ENCODE data around the gene BCL2A1. TPM values are rescaled to one million over a fixed set of nuclear protein-coding genes. Genes with fewer than 3 reads are reported as not detected.

Gene BCL2A1
- total RNA-seq, 1 experiment from 2014 or later, result not detected

DNA sequence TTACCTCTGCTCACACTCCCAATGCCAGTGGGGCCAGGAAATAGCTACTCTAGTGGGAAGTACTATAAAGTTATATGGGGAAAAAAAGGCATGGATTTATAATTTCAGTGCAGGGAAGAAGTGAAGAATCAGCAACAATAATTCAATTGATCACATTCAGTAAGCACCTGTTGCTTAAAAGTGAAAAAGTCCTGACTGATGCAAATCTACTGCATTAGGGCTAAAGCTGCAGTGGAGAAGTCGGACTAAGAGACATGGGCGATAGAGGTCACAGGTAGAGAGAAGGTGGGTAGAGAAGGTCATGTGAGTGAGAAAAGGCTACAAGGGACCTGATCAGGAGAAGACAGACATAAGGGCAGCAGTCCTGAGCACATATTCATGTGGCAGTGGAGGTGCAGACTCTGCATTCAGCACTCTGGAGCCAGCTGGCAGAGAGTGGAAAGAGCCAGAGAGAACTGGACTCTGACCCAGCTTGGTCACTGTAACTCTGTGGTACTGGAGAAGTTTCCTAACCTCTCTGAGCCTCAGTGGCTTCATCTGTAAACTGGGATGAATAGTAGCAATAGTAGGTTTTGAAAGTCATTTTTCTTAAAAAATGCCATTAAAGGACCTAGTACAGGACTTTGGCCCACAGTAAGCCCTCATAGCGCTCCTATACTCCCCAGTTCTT is 17.6 kb upstream of the BCL2A1 start:
- H3K9me3 Mint-ChIP-seq (ENCODE audit: unreplicated experiment), result no peaks in the 10 kb centered on the region
- no TSS peak for BruUV-seq (replicated peaks)
- peaks cover 2% of the 10 kb centered on the region for H3K27me3 Mint-ChIP-seq (ENCODE audit: insufficient read depth, unreplicated experiment)
- Histone ChIP-seq H3K36me3 (ENCODE audit: control insufficient read depth, insufficient read depth, low read length) (no peaks in the 10 kb centered on the region), H3K27me3 (replicated peaks; ENCODE audit: control insufficient read depth, insufficient read depth, low read length) (no peaks in the 10 kb centered on the region), H3K4me3 (ENCODE audit: low read depth, low read length) (no peak overlapping the region), H3K9me3 (no peaks in the 10 kb centered on the region), H3K4me1 (no peaks in the 10 kb centered on the region)
- no peaks in the 10 kb centered on the region for H3K36me3 Mint-ChIP-seq (ENCODE audit: insufficient read depth, unreplicated experiment)
- H3K4me1 Mint-ChIP-seq (ENCODE audit: low read depth, unreplicated experiment), result no peaks in the 10 kb centered on the region
- ChIA-PET CTCF (no interaction called here), POLR2A (no interaction called here)
- H3K27ac Mint-ChIP-seq (ENCODE audit: unreplicated experiment), result no peak overlapping the region
- TF ChIP-seq, protein P1, sequence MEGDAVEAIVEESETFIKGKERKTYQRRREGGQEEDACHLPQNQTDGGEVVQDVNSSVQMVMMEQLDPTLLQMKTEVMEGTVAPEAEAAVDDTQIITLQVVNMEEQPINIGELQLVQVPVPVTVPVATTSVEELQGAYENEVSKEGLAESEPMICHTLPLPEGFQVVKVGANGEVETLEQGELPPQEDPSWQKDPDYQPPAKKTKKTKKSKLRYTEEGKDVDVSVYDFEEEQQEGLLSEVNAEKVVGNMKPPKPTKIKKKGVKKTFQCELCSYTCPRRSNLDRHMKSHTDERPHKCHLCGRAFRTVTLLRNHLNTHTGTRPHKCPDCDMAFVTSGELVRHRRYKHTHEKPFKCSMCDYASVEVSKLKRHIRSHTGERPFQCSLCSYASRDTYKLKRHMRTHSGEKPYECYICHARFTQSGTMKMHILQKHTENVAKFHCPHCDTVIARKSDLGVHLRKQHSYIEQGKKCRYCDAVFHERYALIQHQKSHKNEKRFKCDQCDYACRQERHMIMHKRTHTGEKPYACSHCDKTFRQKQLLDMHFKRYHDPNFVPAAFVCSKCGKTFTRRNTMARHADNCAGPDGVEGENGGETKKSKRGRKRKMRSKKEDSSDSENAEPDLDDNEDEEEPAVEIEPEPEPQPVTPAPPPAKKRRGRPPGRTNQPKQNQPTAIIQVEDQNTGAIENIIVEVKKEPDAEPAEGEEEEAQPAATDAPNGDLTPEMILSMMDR (IDR thresholded peaks at IDR 0.05; ENCODE audit: insufficient read depth in 1 of 2, low read depth in 1 of 2, low read length in 1 of 2, severe bottlenecking in 1 of 2, unreplicated experiment in 1 of 2), result no peak
- H3K4me3 Mint-ChIP-seq (ENCODE audit: unreplicated experiment), result no peak overlapping the region
- intact Hi-C loops (cut with micrococcal nuclease; ENCODE audit: unreplicated experiment), result no loop called here
- no peak for DNase-seq

DNA sequence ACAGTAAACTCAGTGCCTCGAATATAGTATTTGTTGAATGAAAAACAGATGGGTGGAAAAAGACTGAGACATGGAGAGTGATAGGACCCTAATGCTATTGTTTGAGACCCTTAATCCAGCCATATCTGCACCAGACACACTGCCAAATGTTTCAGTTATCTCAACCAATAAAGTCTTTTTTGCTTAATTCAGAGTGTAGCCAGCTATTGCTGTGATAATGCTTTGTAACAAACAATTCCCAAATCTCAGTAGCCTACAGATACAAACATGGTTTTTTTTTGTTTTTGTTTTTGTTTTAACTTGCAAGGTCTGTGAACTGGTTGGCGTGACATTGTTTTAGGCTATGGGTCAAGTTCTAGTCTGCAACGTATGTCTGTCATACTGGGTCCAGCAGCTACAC is 17.0 kb upstream of the BCL2A1 start:
- no peak overlapping the region for H3K27ac Mint-ChIP-seq (ENCODE audit: unreplicated experiment)
- no peaks in the 10 kb centered on the region for H3K4me1 Mint-ChIP-seq (ENCODE audit: low read depth, unreplicated experiment)
- H3K4me1 ChIP-seq, result no peaks in the 10 kb centered on the region
- DNase-seq, result no peak
- no peaks in the 10 kb centered on the region for H3K9me3 ChIP-seq
- H3K27me3 Mint-ChIP-seq (ENCODE audit: insufficient read depth, unreplicated experiment), result peaks cover 2% of the 10 kb centered on the region
- ChIA-PET POLR2A (no interaction called here), CTCF (no interaction called here)
- H3K27me3 ChIP-seq (replicated peaks; ENCODE audit: control insufficient read depth, insufficient read depth, low read length), result no peaks in the 10 kb centered on the region
- BruUV-seq (replicated peaks), result no TSS peak
- H3K4me3 Mint-ChIP-seq (ENCODE audit: unreplicated experiment), result no peak overlapping the region
- H3K36me3 Mint-ChIP-seq (ENCODE audit: insufficient read depth, unreplicated experiment), result no peaks in the 10 kb centered on the region
- no peaks in the 10 kb centered on the region for H3K9me3 Mint-ChIP-seq (ENCODE audit: unreplicated experiment)
- no peak overlapping the region for H3K4me3 ChIP-seq (ENCODE audit: low read depth, low read length)
- intact Hi-C loops (cut with micrococcal nuclease; ENCODE audit: unreplicated experiment), result no loop called here
- TF ChIP-seq, protein P1 (IDR thresholded peaks at IDR 0.05; ENCODE audit: insufficient read depth in 1 of 2, low read depth in 1 of 2, low read length in 1 of 2, severe bottlenecking in 1 of 2, unreplicated experiment in 1 of 2), result no peak
- H3K36me3 ChIP-seq (ENCODE audit: control insufficient read depth, insufficient read depth, low read length), result no peaks in the 10 kb centered on the region

DNA sequence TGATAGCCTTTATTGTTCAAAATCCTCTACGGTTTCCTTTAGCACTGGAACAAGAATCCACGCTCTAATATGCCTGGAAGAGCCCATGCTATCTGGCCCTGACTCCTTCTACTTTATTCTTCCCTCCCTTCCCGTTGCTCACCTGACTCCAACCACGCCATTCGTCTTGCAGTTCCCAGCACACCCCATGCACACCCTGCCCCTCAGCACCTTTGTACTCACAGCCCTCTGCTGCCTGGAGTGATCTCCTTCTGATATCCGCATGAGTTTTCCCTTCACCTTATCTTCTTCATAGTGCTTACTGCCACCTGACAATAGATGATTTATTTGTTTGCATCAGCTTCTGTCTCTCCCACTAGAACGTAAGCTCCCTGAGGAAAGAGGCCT is 16.6 kb upstream of the BCL2A1 start:
- CTCF ChIA-PET, result no interaction called here

More for the DNA sequence above, 16.6 kb upstream of the BCL2A1 start:
- intact Hi-C loops (cut with micrococcal nuclease; ENCODE audit: unreplicated experiment), result no loop called here
- Histone ChIP-seq H3K27me3 (replicated peaks; ENCODE audit: control insufficient read depth, insufficient read depth, low read length) (no peaks in the 10 kb centered on the region), H3K9me3 (no peaks in the 10 kb centered on the region), H3K4me3 (ENCODE audit: low read depth, low read length) (no peak overlapping the region), H3K36me3 (ENCODE audit: control insufficient read depth, insufficient read depth, low read length) (no peaks in the 10 kb centered on the region), H3K4me1 (no peaks in the 10 kb centered on the region)
- TF ChIP-seq, protein P1 (IDR thresholded peaks at IDR 0.05; ENCODE audit: insufficient read depth in 1 of 2, low read depth in 1 of 2, low read length in 1 of 2, severe bottlenecking in 1 of 2, unreplicated experiment in 1 of 2), result no peak
- no peak overlapping the region for H3K4me3 Mint-ChIP-seq (ENCODE audit: unreplicated experiment)
- H3K27ac Mint-ChIP-seq (ENCODE audit: unreplicated experiment), result no peak overlapping the region
- no peaks in the 10 kb centered on the region for H3K4me1 Mint-ChIP-seq (ENCODE audit: low read depth, unreplicated experiment)
- H3K36me3 Mint-ChIP-seq (ENCODE audit: insufficient read depth, unreplicated experiment), result no peaks in the 10 kb centered on the region
- POLR2A ChIA-PET, result no interaction called here
- no TSS peak for BruUV-seq (replicated peaks)
- H3K27me3 Mint-ChIP-seq (ENCODE audit: insufficient read depth, unreplicated experiment), result peaks cover 2% of the 10 kb centered on the region
- no peak for DNase-seq
- no peaks in the 10 kb centered on the region for H3K9me3 Mint-ChIP-seq (ENCODE audit: unreplicated experiment)
